ENCODE data around the gene UAP1.
"Not testable (repeated sequence)": the region's sequence is repeated elsewhere in the genome, so short reads cannot be mapped to it uniquely, and the experiment has no call there.

UAP1 gene

DNA sequence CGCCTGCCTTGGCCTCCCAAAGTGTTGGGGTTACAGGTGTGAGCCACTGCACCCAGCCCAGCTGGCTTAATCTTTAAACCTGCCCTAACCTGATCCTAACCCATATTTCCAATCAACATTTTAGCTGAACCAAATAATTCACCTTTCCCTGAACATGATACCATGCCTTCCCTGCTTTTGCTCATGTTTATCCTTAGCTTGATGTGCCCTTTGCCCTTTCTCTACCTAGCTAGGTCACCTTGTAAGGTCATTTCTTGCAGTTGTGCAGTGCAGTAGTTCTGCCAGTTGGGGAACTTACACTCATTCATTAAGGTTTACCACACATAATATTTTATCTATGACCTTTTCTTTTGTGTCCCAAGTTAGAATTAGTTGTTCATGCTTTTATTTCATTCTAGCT is 5.3 kb downstream of the UAP1 start:
- no peak for DNase-seq

DNA sequence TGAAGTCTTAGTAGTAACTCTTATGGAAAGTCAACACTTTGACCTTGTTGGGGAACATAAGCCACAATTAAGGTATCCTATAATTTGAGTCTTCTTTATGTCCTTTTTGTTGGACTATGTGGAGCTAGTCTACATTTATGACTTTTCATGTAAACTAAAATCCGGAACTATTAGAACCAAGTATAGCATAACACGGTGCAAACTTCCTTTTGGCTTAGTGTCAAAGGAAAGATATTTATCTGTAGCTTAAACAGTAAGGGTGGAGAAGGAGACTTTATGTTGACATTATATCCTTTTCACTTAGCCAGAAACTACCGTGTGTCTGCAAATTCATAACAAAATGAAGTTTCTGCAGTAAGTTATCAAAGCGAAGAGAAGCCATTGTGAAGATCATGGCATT is 7.3 kb downstream of the UAP1 start:
- DNase-seq = no peak

DNA sequence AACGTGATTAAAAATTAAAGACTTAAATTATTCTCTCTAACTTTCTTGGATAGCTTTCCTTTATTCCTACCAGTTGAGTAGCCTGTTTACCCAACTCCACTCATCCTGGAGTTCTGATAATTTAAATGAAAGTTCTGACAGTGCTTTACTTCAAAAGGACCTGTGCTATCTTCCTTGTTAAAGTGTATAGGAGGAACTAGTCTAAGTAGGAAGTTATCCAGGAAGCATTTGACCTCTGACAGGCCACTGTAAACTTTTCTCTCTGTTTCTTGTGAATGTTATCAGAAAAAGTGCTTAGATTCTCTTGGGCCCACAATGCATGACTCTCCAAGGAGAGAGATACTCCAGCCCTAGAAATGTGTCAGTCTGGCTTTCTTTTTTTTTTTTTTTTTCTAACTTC is 9.2 kb downstream of the UAP1 start:
- DNase-seq = no peak

DNA sequence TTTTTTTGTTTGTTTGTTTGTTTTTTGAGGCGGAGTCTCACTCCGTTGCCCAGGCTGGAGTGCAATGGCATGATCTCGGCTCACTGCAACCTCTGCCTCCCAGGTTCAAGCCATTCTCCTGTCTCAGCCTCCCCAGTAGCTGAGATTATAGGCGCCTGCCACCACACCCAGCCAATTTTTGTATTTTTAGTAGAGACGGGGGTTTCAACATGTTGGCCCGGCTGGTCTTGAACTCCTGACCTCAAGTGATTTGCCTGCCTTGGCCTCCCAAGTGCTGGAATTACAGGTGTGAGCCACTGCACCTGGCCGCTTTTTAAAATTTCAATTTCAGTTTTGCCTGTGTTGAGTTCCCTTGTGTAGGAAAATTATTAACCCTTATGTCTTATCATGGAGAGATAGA is 9.6 kb downstream of the UAP1 start:
- not testable (repeated sequence) for DNase-seq

DNA sequence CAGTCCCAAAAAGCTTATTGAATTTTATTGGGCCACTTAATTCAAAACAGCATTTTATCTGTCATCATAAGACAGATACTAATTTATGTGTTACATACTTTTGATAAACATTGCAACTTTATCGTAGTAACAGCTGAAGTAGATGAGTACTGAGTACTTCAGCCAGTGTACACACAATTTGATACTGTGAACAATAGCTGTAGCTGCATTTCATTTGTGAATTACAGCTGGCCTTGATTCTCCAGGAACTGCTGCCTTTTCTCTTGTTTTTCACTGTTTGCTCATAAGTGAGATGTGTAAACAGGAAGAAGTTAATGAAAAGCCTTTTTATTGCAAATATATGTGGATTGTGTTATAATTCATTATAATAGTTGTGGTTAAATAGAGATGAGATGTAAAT is 10.2 kb downstream of the UAP1 start:
- DNase-seq = no peak

DNA sequence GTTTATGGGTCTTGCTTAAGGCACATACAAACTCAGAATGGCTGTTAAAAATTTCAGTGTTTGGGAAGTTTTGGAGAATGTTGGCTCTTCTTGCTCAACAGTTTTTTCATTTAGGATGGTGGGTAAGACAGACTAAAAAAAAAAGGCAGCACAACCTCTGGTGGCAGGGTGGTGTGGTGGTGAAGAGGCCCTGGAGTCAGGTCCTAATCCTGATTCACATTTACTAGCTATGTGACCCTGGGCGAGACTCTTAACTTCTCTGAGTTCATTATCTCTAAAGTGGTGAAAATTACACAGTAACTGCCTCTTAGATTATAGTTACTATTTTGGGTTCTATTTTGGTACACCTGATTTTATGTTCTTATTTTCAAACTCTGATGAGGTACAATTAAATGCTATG is 11.6 kb downstream of the UAP1 start:
- DNase-seq = no peak

DNA sequence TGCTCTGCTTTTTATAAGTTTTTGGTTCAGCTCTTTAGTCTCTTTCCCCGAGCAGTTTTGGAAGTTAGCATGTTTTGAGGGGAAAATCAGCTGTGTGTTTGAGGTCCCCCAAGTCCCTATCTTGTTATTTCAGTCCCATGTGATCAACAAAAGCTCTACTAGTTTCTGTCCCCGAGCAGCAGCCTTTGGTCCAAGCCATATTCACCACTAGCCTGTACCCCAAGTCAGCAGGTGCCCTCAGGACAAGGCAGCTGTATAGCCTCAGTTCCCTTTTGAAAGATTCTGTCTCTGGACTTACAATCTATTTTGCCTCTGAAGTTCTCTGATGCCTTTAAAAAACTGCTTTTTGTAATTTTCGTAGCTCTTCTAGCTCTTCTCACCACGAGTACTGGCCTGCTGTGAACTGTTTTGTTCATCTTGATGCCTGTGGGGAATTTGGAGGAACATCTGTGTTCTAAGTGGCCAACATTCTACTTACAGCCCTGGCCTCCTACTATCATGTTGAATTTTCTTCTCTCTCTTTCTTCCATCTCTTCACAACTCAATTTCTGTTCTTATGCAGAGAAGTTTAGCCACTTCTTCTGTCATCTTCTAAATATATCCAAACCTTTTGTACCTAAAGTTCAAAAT is 16.7 kb downstream of the UAP1 start:
- no peak for DNase-seq

DNA sequence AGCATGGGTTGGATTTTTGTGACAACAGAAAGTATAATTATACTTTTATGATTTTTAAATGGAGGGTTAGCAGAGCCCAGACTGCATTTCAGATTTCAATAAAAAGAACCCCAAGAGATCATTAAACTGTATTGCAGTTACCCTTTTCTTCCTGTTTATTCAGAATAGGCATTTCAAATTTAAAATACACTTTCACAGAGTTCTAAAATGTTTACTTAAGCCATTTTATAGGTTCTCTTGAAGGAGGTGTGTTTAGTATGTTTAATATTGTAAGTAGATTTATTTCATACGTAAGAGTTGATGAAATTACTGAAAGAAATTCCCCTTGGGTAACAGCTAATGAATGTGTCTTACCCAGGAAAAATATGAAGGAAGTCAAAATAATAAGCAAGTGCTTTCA is 17.4 kb downstream of the UAP1 start:
- no peak for DNase-seq

DNA sequence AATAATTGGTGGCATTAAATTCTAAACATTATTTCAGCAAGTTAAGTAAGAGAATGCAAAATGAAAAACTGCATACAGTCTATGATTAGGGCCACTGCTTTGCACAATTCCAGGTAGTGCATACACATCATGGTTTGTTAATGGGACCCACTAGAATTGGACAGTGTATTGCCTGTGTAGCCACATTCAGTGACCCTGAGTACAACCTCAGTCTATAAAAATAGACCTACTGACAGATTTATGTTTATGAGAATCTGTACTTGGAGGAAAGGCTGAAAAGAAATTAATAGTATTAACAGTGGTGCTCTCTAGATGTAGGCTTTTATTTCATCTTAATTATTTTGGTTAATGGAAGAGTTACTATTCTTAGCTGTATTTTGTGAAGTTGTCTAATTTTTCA is 18.8 kb downstream of the UAP1 start:
- no peak for DNase-seq

DNA sequence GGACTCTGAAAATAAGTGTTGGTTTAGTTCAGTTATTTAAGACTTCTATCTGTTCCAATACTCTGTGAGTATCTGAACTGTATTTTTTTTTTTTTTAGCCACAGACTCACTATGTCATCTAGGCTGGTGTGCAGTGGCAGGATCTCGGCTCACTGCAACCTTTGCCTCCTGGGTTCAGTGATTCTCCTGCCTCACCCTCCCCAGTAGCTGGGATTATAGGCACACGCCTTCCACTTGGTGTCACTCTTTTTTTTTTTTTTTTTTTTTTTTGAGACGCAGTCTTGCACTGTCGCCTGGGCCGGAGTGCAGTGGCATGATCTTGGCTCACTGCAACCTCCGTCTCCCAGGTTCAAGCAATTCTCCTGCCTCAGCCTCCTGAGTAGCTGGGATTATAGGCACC is 21.4 kb downstream of the UAP1 start:
- not testable (repeated sequence) for DNase-seq

DNA sequence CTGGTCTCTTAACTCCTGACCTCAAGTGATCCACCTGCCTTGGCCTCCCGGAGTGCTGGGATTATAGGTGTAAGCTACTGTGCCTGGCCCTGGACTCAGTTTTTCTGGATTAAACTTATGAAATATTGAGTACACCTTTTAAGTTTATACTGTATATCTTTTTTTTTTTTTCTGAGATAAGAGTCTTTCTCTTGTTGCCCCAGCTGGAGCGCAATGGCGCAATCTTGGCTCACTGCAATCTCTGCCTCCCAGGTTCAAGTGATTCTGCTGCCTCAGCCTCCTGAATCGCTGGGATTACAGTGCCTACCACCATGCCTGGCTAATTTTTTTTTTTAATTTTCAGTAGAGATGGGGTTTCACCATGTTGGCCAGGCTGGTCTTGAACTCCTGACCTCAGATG is 23.6 kb downstream of the UAP1 start:
- not testable (repeated sequence) for DNase-seq

DNA sequence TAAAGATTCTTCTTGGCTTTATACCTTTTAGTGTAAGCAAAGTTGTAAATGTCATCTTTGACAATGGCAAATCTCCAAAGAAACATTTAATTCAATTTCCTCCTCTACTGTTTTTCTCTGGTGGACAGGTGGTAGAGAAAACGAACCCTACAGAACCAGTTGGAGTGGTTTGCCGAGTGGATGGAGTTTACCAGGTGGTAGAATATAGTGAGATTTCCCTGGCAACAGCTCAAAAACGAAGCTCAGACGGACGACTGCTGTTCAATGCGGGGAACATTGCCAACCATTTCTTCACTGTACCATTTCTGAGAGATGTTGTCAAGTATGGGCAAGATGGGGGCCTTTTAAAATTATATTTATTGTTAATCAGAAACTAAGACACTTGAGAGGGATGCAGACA is 25.8 kb downstream of the UAP1 start:
- DNase-seq = no peak

DNA sequence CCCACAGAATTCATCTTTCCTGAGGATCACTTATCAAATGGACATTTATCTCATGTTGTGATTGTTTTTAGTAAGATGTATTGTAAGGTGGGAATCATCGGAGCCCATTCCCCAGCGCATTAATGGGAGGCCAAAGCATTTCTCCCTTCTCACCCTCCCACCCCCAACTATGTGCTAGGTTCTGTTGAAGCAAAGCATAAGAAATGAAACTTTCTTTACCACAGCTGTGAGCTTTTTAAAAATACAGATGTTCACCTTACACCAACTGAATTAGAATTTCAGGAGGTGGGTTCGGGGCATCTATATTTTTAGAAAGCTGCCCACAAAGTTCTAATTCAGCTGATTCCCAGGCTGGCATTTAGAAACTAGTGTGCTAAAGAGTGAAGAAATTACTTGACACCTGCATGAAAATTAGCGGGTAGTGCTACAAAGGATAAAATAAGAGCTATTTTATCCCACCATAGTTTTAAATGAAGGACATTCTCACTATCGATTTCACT is 26.3 kb downstream of the UAP1 start:
- DNase-seq = no peak

DNA sequence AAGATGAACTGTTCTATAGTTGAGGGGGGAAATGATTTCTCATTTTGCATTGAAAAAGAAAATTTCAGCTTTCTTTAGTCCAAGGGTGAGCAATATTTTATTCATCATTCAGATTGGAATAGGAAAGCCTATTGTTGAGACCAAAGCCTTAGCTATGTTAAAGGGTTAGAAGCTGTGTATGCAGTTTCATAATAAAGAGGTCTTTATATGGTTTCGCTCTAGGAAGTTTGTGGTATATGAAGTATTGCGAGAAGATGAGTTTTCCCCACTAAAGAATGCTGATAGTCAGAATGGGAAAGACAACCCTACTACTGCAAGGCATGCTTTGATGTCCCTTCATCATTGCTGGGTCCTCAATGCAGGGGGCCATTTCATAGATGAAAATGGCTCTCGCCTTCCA is 28.6 kb downstream of the UAP1 start:
- DNase-seq = no peak

DNA sequence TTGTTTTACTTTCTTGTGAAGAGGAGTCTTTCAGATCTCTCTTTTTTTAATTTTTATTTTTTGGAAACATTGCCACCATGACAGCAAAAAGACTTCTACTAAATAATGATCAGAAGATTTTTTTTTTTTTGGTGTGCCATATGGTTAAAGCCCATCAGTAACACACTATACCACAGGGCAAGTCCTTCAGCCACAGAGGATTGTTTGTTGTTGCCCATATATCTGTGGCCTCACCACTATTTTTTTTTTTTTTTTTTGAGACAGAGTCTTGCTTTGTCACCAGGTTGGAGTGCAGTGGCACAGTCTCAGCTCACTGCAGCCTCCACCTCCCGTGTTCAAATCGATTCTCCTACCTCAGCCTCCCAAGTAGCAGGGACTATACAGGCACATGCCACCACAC is 29.2 kb downstream of the UAP1 start:
- no peak for DNase-seq

DNA sequence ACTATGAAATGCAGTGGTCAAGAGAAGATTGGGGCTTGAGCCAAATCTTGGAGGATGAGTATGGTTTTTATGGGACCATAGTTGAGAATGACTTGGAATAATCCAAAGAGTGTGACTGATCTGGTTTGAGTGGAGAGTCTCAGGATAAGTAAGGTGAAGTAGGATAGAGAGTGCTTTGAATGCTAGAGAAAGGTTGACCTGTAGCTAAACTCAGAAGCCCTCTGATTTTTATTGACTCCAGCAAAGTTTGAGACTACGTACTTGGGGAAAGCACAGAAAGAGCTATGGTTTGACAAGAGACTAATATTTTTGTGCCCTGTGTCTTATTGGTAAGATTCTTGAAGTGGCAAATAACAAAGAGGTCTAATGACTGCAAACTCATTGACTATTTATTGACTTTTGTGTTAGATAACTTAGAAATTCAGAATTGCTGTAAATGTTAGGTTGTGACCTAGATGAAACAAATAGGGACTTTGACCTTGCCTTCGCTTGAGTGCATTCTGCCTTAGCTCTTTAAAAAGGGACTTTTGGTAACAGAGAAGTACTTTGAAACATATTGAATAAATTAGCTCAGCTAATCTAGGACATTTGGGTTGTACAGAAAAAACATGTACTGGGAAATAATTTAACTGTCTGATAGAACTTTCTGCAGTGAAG is 35.1 kb downstream of the UAP1 start:
- DNase-seq = no peak

DNA sequence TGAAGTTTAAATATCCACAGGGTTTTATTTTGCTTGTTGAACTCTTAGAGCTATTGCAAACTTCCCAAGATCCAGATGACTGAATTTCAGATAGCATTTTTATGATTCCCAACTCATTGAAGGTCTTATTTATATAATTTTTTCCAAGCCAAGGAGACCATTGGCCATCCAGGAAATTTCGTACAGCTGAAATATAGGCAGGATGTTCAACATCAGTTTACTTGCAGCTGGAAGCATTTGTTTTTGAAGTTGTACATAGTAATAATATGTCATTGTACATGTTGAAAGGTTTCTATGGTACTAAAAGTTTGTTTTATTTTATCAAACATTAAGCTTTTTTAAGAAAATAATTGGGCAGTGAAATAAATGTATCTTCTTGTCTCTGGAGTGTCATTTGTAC is 37.9 kb downstream of the UAP1 start:
- DNase-seq = no peak

DNA sequence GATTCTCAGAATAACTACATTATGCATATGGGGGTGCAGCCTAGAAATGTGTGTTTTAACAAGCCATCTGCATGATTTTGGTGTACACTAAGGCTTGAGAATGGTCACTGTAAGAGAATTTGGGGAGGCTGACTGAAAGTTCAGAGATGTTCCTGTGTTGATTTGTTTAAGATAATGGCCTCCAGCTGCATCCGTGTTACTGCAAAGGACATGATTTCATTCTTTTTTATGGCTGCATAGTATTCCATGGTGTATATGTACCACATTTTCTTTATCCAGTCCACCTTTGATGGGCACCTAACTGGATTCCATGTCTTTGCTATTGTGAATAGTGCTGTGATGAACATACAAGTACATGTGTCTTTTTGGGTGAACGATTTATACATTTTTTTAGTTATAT is 41.6 kb downstream of the UAP1 start:
- not testable (repeated sequence) for DNase-seq

DNA sequence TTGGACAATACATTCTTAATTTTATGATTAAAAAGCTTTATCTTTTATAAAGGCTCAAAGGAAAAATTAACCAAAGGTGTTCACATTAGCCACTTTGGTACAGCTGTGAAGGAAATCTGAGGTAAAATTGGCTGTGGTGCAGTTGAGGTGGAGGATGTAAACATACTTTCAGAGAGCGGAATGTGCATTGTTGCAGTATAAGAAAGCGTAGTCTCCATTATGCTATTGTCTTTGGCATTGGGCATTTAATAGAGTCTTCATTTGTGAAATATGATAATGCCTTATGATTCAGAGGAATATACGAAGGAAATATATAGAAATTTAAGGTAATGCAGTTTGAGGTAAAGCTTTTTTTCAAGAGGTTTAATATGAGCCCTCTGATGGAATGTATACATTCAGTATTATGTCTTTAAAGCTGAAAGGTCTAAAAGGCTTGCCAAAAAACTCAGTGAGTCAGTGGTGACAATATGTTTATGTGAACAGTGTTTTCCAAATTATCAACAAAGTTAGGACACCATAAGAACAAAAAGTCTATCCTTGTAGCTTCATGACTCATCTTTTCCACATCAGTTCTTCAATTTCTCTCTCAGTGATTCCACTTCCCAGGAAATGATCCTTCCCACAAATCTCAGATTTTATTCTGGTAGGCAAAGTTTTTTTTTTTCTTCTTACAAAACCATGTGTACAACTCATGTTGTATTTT is 43.9 kb downstream of the UAP1 start:
- no peak for DNase-seq

DNA sequence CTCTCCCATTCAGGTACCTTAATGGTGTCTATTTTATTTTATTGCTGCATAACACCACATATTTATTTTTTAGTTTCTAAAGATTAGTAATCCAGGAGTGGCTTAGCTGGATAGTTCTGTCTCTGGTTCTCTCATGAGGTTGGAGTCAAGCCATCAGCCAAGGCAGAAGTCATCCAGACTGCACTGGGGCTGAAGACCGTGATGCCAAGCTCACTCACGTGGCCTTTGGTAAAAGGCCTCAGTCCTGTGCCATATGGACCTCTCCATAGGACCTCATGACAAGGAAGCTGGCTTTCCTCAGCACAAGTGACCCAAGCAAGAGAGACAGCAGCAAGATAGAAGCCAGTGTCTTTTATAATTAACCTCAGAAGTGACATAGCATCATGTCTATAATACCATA is 47.8 kb downstream of the UAP1 start:
- DNase-seq = no peak

DNA sequence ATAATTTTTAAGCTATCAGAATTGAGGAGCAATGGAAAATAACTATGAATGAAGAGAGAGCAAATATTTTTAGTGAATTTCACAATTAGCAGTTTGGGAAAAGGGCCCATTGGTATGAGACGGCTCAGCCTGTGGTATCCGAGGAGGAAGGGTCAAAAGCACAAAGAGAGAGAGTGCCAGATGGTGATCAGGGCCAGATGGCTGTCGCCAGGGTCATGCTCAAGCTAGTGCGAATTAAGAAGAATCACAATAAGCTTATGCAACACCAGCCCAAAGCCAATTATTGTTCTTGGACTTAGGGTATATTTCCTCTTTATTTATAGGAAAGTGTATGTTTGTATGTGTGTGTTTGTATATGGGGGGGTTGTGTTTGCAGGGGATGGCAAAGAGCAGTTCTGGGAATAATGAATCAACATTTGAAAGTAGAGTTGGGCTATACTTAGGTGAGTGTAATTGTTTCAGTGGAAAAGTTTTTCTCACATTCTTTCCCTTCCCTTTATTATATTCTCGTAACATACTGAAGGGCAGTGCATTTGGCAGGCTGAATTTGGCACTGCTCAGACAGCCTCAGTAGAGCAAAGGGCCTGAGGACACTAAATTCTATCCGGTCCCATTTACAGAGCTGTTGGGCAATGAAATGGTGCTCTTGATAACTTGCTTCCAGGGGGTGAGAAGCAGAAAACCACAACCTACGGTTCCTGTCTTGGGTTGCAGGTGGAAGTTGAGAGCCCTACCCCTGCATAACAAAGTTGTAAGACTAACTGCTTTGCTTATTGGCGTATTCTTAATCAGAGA is 51.3 kb downstream of the UAP1 start:
- no peak for DNase-seq

DNA sequence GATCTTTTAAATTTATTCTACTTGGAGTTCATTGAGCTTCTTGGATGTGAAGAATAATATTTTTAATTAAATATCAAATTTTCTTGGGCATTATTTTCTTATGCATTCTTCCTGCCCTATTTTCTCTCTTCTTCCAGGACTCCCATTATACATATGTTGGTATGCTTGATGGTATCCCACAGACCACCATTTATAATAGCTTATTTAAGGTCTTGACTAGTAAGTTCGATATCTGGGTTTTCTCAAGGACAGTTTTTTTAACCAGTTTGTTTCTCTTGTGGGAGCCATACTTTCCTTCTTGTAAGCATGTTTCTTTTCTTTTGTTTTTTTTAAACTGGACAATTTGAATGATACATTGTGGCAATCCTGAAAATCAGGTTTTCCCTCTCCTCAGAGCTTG is 55.3 kb downstream of the UAP1 start:
- no peak for DNase-seq

DNA sequence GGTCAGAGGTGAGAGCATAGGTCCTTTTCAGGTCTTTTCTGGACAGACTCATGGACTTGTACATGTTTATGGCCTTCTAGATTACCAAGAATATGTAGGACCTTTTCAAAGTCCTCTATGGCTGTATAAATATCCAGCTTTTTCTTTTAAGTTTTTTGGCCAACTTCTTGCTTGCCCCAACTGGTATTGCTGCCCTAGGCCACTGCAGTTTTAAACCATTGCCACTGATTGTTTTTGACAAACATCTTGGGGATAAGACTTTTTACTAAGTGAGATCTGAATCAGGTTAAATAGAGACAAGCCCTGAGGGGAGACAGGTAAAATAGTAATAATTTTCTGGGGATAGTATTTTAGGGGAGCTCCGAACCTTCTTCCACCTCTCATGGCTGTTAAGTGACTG is 56.0 kb downstream of the UAP1 start:
- no peak for DNase-seq

DNA sequence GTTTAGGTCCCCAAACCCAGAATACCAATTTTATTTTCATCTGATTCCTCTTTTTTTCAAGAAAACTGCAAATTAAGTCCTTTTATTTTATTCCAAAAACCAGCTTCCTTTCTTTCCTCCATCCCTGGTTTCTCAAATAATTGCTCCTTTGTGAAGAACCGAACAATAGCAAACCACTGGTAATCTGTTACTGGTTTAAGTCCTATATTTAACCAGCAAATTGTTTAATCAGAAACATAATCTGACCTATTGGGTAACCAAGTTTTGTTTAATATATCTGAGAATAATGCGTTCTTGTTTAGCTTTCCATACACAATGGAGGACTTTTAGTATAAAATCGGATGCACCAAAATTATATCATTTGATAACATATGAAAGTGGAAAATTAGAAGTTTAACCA is 57.6 kb downstream of the UAP1 start:
- DNase-seq = no peak

Data from activated CD8-positive, alpha-beta memory T cell treated with anti-CD3 and anti-CD28 coated beads, Interleukin-2, amount 50 U/mL, for 48 hours (primary cell).